HG02642 (cell line): Measurements from ENCODE around the gene FYB2.

Experiments
- ATAC-seq: cut with Tn5 transposase; IDR thresholded peaks from one replicate; pipeline ENCODE4 v1.9.1; 2021; ENCODE audit warnings: mild to moderate bottlenecking; ENCODE audit not compliant: unreplicated experiment, poor library complexity

Gene FYB2

DNA sequence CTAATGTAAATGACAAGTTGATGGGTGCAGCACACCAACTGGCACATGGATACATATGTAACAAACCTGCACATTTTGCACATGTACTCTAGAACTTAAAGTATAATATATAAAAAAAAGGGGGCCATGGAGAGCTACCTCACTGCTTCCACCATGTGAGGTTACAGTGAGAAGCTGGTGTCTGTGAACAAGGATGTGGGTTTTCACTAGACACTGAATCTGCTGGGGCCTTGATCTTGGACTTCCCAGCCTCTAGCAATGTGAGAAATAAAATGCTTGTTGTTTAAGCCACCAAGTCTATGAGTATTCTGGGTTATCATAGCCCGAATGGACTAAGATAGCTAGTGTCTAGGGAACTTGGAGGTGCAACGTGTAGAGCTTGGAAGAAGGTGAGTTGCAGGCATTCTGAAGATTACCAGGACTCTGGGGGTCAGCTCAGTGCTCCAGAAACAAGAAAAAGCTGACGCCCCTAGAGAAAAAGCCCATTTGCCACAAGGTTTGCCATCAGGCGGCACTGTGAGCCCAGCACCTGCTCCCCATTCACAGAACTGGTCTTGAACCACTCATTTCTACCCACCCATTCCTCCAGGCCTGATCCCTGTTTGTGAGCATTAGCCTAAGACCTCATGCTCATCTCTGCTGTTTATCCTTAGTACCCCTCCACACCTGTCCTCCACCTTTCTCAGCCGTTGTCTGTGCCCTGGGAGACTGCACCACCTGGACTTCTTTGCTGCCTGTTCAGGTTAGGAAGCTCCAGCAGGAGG is 15.1 kb upstream of the FYB2 start:
- ATAC-seq = no peak

DNA sequence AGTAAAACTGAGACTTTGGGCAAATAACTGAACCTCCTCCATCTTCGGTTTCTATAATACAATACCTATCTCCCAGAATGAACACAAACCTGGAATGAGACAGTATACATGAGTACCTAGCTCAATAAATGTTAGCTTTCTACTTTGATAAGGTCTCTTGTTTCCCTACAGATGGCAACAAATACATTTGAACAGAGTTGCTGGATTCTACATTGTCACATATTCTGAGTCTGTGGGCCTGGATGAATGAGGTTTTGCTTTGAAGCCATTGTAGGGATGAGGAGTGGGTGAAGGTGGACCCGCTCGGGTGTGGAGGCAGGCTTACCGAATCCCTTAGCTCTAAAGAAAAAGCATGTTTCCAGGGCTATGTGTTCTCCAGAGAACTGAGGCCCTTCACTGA is 13.9 kb upstream of the FYB2 start:
- ATAC-seq = no peak

DNA sequence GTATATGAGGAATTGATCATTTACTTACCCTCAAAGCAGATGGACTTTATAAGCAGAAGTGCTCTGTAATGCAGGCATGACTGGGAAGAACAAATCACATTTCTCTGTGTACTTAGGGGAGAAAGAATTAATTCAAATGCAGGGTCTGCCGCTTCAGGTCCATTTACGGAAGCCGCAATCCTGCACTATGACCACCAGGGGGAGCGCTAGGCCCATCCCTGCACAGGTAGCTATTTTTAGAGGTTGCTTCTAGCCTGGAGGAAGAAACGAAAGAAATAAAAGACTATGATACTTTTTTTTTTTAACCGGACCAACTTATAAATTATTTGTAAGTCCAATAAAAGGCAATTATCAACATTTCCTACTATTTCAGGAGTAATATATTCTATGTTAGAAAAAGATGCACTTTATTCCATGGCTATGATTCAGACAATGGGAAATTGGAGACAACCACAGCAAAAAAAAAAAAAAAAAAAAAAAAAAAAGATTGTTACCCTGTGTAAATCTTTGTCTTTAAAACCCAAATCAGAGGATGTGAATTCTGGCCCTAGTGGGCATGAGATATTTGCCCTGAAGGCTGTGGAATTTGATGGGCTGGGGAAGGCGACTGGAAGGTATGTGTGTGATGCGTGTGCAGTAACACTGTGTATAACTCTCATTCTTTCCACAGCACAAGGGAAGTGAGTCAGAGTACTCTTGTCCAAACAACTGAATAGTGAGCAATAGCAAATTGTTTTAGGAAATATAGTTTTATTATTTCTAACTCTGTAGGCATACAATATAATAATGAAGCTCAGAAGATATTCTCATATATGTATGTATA is 12.9 kb upstream of the FYB2 start:
- ATAC-seq = peak; percentile 77

DNA sequence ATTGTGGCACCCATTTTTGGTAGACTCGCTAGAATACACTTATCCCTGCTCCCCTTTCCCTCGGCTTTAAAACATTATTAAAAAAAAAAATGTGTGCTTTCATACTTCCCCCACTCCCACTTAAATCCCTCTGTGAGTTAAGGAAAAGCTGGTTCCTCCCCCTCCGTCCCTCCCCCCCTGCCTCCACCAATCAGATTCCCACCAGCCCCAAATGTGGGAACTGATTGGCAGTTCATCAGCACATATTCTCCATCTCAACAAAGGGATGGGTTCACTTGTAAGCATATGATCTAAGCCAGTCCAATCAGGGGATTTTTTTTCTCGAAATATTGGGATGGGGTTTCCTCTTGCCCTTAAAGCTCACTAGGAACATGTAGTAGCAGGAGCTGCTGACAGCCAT is 10.8 kb upstream of the FYB2 start:
- no peak for ATAC-seq

DNA sequence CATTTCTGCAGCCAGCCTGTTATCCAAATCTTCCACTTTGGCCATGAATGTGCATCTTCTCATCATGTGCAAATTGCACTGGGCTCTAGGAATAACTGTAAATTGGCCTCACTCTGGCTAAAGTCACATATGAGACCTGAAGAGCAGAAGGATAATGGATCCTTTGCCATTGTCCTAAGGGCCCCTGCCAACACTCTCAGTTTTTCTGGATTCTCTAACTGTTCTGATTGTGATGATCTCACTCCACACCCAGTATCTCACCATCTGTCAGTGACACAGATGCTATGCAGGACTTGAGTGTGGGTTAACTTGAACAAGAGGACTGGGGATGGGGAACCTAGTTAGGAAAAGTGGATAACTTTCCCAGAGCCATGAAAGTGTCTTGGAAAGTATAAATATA is 8.5 kb upstream of the FYB2 start:
- no peak for ATAC-seq

DNA sequence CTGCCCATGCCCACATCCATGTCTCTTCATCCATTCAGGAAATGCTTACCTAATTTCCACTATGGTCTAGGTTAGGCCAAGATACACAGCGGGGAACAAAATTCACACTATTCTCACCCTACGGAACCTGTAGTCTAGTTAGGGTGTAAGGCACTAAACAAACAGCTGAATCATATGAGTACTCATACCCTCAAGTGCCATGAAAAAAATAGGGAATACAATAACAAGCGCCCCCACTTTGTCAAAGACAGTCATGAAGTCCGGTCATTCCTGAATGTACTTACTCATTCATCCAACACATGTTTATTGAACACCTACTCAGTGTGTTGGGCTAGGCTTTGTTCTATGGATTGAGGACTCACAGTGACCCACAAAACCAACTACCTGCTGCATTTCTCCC is 6.2 kb upstream of the FYB2 start:
- no peak for ATAC-seq

DNA sequence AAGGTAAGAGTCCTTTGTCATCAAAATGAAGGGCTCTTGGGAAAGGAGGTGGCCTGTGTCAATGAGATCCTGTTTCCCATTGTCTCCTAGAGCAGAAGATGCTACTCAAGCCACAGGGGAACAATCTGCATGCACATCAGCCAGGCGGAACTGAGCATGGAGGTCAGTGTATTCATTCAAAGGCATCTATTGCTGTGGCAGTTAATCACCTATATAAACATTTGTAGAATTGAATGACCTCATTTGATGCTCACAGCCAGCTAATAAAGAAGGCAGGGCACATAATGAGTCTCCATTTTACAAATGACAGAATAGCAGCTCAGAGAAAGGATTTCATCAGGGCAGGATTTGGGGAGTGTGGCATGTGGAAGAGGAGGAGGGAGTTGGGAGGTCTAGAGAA is 5.7 kb upstream of the FYB2 start:
- ATAC-seq = no peak

DNA sequence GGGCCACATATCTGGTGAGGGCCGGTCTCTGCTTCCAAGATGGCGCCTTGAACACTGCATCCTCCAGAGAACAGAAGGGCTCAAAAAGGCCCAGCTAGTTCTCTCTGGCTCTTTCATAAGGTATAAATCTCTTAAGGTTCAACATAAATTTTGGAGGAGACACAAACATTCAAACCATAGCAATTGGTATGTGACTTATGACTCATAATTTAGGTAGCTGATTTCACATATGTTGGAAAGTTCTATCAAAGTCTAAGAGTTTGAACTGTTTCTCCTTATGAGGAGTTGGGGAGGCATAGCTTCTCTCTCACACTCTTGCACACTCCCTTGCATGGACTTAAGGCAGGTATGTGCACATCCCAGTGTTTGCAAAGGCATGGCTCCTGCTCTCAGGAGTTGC is 5.1 kb upstream of the FYB2 start:
- ATAC-seq = no peak

DNA sequence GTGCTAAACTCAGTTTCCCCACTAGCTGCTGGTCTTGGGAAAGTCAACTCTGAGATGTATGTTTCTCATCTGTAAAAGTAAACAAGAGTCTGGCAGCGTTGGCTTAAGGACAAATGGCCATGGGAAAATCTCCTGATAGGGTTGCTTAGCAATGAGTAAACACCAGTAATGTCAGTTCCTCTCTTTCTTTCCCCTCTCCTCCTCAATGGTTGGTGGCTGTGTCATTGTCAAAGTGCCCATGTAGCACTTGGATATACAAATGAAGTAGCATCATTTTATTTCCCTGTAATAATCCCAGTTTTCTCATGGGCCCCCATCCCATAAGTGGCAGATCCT is 2.2 kb upstream of the FYB2 start:
- no peak for ATAC-seq

DNA sequence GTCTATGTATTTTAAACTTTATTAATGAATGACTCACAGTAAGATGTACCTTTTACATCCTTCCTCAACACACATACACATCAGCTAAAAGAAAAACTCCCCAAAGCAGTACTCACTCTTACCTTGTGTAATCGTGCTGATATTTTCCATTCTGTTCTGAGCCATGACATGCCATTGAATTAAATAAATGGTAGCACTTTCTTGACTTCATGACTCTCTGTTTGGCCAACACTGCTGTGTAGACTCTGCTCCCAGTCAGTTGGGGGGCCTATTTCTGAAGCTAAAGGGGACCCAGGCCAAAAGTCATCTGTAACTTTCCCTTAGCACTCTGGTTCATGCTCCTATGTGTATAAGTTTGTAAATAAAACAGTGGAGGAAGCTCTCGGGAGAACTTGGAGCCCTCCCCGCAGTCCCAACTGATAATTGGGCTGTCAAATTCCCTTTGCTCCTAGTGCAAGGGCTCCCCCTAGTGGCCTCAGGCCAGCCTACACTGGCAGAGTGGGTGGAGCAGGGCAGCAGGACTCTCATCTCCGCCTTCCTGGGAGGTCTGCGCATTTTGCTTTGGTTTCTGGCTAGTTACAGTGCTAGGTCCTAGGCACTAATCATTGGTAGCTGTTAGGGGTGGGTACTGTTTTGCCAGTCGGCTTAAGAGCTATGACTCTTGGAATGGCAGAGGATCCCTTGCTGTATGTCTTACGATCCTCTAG is 1.7 kb upstream of the FYB2 start:
- ATAC-seq = peak; percentile 80

DNA sequence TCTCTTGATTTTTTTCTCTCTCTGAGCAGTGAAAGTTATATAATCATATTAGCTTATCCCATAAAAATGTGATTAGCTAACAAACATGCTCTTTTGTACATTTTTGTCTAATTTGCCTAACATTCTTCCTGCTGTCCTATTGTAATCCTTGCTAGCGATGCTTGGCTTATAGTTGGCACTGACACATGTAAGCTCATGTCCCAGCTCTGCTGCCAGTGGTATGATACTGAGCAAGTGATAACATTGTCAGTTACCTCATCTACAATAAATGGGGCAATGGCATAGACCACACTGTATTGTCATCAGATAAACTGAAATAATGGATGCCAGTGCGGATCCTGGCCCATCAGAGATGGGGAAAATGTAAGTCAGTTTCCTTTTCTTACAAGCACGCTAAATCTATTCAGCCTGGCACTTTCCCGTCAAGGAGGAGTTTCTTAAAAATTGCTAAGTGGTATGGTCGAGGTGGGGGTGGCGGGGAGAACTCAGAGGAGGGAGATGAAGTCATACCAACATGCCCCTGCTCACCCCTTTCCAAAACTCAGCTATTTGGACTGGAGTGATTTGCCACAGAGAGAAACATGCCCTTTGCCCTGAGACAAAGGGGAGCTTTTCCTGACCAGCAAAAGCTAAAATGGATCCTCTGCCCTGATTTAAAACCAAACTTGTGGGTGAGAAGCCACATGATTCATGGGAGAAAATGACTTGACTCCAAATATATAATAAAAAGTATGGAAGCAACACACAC is 1.3 kb downstream of the FYB2 start:
- no peak for ATAC-seq

DNA sequence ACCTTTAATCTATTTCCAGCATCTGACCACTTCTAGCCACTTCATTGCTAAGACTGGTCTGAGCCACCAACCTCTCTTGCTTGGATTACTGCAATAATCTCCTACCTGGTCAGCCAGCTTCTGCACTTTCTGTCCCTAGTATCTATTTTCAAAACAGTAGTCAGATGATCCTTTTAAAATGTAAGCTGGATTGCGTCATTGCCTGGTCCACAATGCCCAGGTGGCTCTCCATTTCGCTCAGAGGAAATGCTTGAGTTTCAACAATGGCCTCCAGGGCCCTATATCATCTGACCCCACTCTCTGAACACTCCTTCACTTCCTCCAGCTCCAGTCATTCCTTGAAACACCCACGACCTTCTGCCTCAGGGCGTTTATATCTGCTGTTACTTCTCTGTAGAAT is 2.3 kb downstream of the FYB2 start:
- ATAC-seq = peak; percentile 64

DNA sequence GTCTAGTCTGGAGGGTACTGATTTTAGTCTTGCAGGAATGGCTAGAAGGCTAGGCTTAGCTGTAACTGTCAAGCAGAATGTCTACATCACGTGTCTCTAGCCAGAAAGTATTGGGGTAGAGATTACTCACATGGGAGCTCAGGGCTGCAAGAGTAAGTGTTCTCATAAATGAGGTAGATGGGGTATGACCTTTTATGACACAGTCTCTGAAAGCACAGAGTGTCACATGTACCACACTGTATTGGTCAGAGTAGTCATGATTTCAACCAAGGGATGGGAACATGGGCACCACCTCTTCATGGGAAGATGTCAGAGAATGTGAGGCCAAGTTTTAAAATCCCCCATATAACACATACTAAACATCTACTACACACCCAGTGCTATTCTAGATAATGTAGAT is 2.9 kb downstream of the FYB2 start:
- ATAC-seq = no peak

DNA sequence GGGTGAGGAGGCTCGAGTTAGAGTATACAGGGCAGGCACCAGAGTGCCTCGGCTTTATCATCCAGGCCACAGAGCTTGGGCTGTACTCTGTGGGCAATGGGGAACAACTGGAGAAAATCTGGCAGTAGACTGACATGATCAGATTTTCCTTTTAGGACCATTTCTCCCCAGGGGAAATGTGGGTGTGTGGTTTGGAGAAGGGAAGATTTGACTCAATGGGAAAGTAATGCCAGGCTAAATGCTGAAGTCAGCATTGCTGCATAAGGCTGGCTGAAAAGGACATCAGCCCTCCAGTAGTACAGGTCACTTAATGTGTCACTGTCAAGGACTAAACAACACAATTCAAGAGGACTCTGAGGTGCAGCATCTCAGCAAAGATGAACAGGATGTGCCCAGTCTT is 5.0 kb downstream of the FYB2 start:
- ATAC-seq = no peak

DNA sequence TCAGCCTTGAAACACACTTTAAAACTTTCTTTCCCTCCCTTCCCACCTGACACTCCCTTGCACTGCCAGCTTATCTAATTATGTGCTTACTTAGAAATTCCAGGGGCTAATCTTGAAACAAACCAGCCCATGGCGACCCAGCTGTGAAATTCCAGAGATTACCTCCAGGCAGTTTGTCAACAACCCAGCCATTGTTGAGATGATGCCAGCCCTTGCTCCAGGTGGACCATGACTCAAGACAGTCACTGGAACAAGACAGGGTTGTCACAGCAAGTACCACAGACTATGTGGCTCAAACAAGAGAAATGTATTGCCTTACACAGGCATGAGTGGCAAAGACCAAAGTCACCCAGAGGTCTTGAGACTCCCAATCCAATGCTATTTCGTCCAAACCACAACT is 7.9 kb downstream of the FYB2 start:
- no peak for ATAC-seq

DNA sequence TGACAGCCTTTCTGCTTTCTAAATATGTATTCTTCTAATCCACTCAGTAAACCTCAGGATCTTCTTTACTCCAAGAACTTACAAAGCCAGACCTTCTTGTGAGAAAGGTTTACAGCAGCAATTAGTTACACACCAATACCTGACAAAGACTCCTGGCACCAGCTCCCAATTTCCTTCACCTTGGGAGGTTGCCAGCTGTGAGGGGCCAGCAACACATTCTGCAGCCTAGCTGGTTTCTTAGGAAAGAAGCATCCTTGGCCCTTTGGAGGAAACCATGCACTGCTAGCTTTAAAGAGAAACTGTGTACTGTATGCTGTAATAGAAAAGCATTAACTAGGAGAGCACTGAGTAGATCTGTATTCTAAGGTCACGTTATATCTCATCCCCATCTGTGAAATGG is 10.8 kb downstream of the FYB2 start:
- ATAC-seq = no peak

DNA sequence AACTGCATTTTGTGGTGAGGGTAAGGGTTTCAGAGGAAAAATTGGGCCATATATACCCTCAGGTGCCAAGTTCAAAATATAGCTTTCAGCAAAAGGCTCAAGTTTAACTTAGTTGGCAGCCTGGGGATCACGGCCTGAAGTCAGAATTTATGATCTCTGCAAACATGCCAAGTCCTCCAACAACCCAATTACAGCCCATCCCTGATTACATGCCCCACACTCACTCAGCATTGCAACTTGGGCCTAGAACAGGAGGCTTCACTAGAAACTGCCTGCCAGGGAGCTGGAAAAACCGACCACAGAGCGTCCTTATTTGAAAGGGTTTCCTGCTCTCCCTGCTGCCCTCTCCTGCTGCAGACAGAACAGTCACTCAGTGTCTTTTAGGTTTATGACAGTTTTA is 12.4 kb downstream of the FYB2 start:
- ATAC-seq = no peak

DNA sequence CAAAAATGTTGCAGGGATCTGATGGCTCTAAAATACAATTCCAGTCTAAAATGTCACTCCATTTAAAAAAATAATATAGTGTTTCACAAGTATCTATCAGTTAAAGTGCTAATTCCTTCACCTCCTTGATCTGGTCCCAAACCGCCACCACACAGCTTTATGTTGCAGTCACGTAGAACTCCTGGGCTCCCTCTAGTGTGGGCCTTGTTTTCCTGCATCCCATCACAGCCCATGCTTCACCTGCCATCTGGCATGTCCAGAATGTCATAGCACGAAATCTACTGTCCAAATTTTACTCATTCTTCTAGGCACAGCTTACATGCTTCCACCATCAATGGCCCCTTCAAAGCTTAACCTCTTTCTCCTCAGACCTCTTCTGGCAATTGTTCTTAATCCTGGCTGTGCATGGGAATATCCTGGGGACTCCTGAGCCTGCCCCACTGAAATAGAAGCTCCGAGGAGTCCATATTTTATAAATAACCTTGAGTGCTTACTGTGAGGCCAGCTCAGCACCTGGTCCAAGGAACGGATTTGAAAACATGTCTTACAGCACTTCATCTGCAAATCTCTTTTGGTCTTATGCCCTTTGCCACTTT is 15.5 kb downstream of the FYB2 start:
- no peak for ATAC-seq

DNA sequence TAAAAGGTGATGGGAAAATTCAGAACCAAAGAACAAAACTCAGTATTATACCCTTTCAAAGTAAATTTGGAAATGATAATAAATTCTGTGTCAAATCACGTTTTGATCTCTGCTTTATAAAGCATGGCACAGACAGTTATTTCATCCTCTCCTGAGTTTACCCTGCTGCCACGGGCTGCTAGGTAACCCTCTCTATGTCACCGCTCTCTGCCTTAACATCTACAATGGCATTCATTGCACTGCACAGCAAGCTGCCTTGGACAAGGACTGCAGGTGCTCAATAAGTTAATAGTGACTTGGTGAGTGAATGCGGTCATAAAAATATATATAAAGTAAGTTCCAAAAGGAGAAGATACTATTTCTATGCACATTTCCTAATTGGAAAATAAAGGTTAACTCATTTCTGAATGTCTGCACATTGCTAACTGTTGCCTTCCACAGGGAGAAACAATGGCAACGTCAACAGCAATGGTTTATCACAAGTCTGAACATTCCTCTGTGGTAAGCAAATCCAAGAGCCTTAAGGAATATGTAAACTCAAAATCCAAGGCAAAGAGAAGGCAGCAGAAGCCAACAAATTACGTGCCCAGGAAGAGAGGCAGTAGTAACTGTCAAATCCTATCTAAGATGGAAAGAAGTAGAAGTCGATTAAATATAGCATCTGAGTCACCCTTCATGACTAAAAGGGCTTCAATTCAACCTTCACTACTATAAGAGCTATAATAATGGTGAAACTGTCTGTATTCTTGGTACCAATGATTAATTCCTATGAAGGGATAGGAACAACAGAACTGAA is 19.4 kb downstream of the FYB2 start:
- ATAC-seq = no peak

DNA sequence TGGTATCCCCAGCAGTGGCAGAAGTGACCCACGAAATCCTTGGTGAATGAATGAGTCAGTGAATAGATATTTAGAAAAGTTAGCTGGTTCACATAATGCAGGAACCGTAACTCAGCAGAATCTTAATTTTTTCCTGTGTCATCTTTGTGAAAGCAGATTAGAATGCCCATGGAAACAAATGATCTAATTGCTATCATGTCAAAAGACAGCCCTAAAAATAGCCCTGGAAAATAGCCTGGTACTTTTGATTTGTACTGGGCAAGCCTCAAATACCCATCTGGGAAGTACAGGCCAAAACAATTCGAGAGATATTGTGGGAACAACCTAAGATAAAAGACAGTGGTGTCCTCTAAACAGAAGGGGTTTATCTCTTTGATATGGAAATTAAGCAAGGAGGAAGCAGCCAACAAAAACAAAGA is 21.1 kb downstream of the FYB2 start:
- ATAC-seq = no peak
